ENCODE results near the gene JTB. TPM values are rescaled to one million over a fixed set of nuclear protein-coding genes. Genes with fewer than 3 reads are reported as not detected.
"Not testable (repeated sequence)": the region's sequence is repeated elsewhere in the genome, so short reads cannot be mapped to it uniquely, and the experiment has no call there.

Gene JTB
- polyA plus RNA-seq, 1 donor from 2014 or later = 257 TPM

- TF ChIP-seq EZH2 (IDR thresholded peaks at IDR 0.05; ENCODE audit: borderline replicate concordance, insufficient read depth, low read length, poor library complexity, severe bottlenecking) = no peak
- no peak for TF ChIP-seq TAF1 (IDR thresholded peaks at IDR 0.05; ENCODE audit: low read depth)
- TF ChIP-seq SMC3 (conservative IDR thresholded peaks at IDR 0.05; ENCODE audit: poor library complexity) = no peak
- no peak overlapping the region for H3K27ac ChIP-seq (ENCODE audit: low read length)
- no peaks in the 10 kb centered on the region for H3K9me3 ChIP-seq (ENCODE audit: low read length)
- no peaks in the 10 kb centered on the region for H3K27me3 ChIP-seq (ENCODE audit: insufficient read depth, low read depth, low read length)
- H3K4me3 ChIP-seq (ENCODE audit: low read length) = no peak overlapping the region
- no peaks in the 10 kb centered on the region for H4K20me1 ChIP-seq (ENCODE audit: insufficient read depth)
- H3K9ac ChIP-seq (ENCODE audit: low read length) = no peak overlapping the region
- H3K9me2 ChIP-seq (ENCODE audit: insufficient read depth, low read length) = no peaks in the 10 kb centered on the region
- no peak overlapping the region for H2AFZ ChIP-seq (ENCODE audit: low read depth, low read length)
- H3K4me2 ChIP-seq (ENCODE audit: low read length) = no peak overlapping the region
- no peaks in the 10 kb centered on the region for H3K79me2 ChIP-seq (replicated peaks; ENCODE audit: insufficient read depth, low read length)
- H3K36me3 ChIP-seq (ENCODE audit: insufficient read depth, low read length) = no peaks in the 10 kb centered on the region
- H3F3A ChIP-seq (ENCODE audit: insufficient read depth, low read length, poor library complexity, severe bottlenecking) = no peaks in the 10 kb centered on the region
Measured at GRCh38 chr1:153985341-153985912, 8.0 kb upstream of the JTB start.

- Histone ChIP-seq H3K9me2 (ENCODE audit: insufficient read depth, low read length) (no peaks in the 10 kb centered on the region), H3K9ac (ENCODE audit: low read length) (no peak overlapping the region), H4K20me1 (ENCODE audit: insufficient read depth) (no peaks in the 10 kb centered on the region), H3K36me3 (ENCODE audit: insufficient read depth, low read length) (no peaks in the 10 kb centered on the region), H3K4me3 (ENCODE audit: low read length) (no peak overlapping the region), H3K27ac (ENCODE audit: low read length) (no peak overlapping the region), H3K9me3 (ENCODE audit: low read length) (no peaks in the 10 kb centered on the region), H3K79me2 (replicated peaks; ENCODE audit: insufficient read depth, low read length) (no peaks in the 10 kb centered on the region), H2AFZ (ENCODE audit: low read depth, low read length) (no peak overlapping the region), H3K27me3 (ENCODE audit: insufficient read depth, low read depth, low read length) (no peaks in the 10 kb centered on the region), H3K4me2 (ENCODE audit: low read length) (no peak overlapping the region), H3F3A (ENCODE audit: insufficient read depth, low read length, poor library complexity, severe bottlenecking) (no peaks in the 10 kb centered on the region)
- TF ChIP-seq MXI1 (conservative IDR thresholded peaks at IDR 0.05; ENCODE audit: poor library complexity, severe bottlenecking) (no peak), REST (IDR thresholded peaks at IDR 0.05; ENCODE audit: borderline replicate concordance) (no peak), CTCF (IDR thresholded peaks at IDR 0.05; ENCODE audit: poor library complexity, severe bottlenecking) (no peak), SMC3 (conservative IDR thresholded peaks at IDR 0.05; ENCODE audit: poor library complexity) (no peak), RAD21 (conservative IDR thresholded peaks at IDR 0.05) (no peak), TAF1 (IDR thresholded peaks at IDR 0.05; ENCODE audit: low read depth) (no peak), POLR2AphosphoS5 (IDR thresholded peaks at IDR 0.05) (no peak), EZH2 (IDR thresholded peaks at IDR 0.05; ENCODE audit: borderline replicate concordance, insufficient read depth, low read length, poor library complexity, severe bottlenecking) (no peak), EP300 (conservative IDR thresholded peaks at IDR 0.05; ENCODE audit: poor library complexity, severe bottlenecking) (no peak)
Measured at GRCh38 chr1:153984123-153984894, 6.8 kb upstream of the JTB start.

- not testable (repeated sequence) for H3K27me3 ChIP-seq (ENCODE audit: insufficient read depth, low read depth, low read length); H3K9ac ChIP-seq (ENCODE audit: low read length); H3K9me2 ChIP-seq (ENCODE audit: insufficient read depth, low read length); H3K9me3 ChIP-seq (ENCODE audit: low read length); H3K79me2 ChIP-seq (replicated peaks; ENCODE audit: insufficient read depth, low read length); H3F3A ChIP-seq (ENCODE audit: insufficient read depth, low read length, poor library complexity, severe bottlenecking); H3K36me3 ChIP-seq (ENCODE audit: insufficient read depth, low read length); H3K4me3 ChIP-seq (ENCODE audit: low read length); H4K20me1 ChIP-seq (ENCODE audit: insufficient read depth); H2AFZ ChIP-seq (ENCODE audit: low read depth, low read length); H3K27ac ChIP-seq (ENCODE audit: low read length); H3K4me2 ChIP-seq (ENCODE audit: low read length)
Measured at GRCh38 chr1:153981735-153982134, 4.3 kb upstream of the JTB start.

- Histone ChIP-seq H3K4me3 (ENCODE audit: low read length) (peak overlapping the region; percentile 100), H3K79me2 (replicated peaks; ENCODE audit: insufficient read depth, low read length) (peaks cover 11% of the 10 kb centered on the region)
- H3K4me2 ChIP-seq (ENCODE audit: low read length); H3F3A ChIP-seq (ENCODE audit: insufficient read depth, low read length, poor library complexity, severe bottlenecking); H3K27ac ChIP-seq (ENCODE audit: low read length); H3K9me3 ChIP-seq (ENCODE audit: low read length); H3K27me3 ChIP-seq (ENCODE audit: insufficient read depth, low read depth, low read length); H3K36me3 ChIP-seq (ENCODE audit: insufficient read depth, low read length); H2AFZ ChIP-seq (ENCODE audit: low read depth, low read length); H3K9me2 ChIP-seq (ENCODE audit: insufficient read depth, low read length); H4K20me1 ChIP-seq (ENCODE audit: insufficient read depth); H3K9ac ChIP-seq (ENCODE audit: low read length): not testable (repeated sequence)
Measured at GRCh38 chr1:153979091-153979490, 1.6 kb upstream of the JTB start.

All from neural cell (in vitro differentiated cells).